ENCODE data around the gene EEF1AKMT3.

Gene EEF1AKMT3

DNA sequence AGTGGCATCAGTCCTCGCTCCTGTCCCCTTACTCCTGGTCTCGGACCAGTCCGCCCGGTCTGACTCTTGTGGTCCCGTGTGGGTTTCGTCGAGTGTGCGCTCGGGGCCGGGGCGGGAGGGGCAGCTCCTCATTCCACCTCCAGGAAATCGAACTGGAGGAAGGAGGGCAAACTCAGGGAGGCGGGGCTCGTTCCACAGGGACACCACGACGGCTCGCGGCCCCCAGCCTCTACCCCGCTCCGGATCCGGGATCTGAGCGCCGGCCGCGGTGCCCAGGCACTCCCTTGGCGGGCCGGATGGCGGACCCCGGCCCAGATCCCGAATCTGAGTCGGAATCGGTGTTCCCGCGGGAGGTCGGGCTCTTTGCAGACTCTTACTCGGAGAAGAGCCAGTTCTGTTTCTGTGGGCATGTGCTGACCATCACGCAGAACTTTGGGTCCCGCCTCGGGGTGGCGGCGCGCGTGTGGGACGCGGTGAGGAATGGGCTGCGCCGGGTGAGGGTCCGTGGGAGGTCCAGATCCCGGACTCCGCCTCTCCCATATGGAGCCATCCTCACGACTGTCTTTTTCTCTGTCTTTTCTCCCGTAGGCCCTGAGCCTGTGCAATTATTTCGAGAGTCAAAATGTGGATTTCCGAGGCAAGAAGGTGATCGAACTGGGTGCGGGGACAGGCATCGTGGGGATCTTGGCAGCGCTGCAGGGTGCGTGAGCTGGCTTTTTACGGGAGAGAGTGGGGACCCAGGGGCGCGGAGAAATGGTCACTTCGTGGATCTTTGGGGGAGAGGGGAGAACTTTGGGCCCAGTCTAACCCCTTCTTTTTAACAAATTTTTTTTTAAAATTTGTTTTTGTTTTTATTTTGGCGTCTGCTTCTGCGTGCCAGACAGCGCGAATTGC is at the start of gene EEF1AKMT3:
Gene EEF1AKMT3 (plus strand): TSS at position 186 of the 894 bp plus-strand sequence. CDS start 111 bp downstream, at position 297.
- no peak for DNase-seq

DNA sequence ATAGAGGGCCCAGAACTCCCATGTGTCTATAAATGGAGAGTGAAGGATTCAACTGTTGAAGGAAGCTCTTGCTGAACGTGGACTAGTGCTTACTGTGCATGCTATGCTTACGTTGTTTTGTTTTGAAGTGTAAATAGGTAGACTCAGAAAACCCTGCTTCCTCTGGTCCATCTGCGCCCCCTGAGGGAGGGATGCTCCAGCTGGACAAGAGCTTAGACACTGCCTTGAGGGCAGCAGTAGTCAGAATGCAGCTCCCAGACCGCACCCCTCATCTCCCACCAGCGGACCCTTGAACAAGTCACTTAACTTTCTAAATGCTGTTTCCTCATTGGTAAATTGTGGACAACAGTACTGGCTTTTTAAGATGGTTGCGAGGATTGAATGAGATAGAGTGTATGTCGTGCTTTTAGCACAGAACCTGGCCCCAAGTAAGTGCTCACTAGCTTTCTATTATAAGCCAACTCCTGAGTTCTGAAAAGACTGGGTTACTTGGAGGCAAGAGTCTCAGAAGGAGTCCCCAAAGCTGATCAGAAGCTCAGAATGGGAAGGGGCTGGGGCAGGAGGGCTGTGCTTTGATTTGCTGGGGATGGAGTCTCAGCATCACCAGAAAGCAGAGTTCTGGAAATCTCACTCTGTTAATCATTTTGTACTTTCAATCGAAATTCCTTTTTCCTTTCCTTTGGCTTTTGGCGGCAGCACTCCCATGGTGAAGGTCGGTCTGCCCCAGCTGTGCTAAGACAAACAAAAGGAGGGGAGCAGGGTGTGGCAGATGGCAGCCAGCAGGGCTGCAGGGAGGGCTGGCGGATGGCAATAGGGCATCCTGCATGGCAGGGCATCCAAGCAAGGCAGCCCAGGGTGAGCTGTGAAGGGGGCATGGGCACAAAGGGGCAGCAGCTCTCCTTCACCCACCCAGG is 49.4 kb upstream of the EEF1AKMT3 start:
- no peak for DNase-seq

DNA sequence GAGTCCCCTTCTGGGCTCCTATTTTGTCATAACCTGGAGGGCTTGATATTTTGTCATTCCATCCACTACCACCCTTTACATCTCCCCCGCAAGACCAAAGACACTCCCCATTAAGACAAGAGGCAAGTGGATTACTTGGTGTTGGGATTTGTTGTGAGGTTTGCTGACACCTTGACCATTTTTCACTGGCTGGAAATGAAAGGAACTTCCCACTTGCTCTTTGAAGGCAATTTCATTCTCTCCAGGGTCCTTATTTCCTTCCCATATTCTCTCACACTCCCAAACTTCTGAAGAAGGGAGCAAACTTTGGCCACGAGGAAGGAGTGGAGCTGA is 48.8 kb upstream of the EEF1AKMT3 start:
- DNase-seq = no peak

DNA sequence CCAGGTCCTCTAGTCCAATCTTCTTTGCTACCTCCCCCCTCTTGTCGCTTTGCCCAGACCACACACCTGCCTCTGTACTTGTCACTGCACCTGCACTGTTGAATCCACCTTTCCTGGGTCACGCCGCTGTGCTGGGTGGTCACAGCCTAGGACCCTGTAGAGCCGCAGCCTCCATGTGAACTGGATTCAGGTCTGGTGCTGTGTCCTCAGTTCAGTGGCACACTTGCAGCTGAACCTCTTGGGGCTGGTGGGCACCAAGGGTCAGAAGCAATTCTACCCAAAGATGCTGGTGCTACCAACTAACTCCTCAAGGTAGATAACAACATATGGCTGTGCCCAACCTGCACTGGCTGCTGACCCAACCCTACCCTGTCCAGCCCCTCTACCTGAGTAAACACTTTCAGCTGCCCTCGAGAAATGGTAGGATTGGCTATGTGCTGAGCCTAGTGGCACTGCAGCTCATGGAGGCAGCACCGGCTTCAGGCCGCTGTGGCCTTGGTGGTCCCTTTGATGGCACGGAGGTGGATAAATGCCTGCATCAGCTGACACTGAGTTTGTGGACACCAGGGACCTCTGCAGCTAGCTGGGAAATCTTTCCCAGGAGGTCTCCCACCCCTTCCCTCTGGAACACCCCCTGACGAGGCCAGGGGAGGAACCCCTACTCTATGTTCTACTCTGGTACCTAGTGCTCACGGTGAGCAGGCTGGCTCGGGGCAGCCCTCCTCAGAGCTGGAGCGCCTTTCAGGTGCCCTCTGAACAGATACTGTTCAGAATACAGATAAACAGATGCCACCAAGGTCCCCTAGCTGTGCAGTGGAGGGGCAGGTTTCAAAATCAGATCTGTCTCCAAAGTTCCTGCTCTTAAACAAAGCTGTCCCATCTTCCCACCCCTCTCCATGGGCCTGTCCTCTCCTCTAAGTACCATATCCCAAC is 48.1 kb upstream of the EEF1AKMT3 start:
- no peak for DNase-seq

DNA sequence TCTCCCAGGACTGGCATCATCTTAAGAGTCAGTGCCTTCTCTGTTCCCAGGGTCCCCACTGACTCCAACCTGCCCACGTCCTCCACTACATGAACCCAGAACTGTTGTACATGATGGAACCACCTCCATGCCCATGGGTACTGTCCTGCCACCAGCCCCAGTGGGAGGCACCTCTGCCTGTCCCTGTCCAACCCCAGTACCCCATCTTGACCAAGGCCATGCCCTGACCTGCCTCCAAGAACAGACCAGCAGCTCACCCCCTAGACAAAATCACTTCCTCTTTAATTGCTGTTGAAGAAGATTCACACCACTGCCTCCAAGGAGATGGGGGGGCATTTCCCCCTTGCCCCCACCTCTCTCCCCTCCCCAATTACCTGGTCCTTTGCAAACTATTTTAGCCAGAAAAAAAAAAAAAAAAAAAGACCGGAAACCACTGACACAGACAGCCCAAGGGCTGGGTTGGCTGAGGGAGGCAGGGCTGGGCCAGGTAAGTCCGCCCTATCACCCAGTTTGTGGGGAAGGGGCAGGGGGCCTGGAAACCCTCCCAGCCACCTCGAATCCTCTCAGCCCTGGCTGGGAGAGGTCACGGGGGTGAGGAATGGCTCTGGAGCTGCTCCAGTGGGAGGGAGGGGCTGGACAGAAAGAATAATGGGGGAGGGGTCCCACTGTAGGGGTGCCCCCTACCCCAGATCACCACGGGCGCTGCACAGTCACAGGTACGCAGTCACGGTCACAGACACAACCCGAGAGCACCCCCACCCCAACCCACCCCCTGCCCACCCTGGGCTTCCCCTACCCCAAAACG is 47.3 kb upstream of the EEF1AKMT3 start:
- no peak for DNase-seq

DNA sequence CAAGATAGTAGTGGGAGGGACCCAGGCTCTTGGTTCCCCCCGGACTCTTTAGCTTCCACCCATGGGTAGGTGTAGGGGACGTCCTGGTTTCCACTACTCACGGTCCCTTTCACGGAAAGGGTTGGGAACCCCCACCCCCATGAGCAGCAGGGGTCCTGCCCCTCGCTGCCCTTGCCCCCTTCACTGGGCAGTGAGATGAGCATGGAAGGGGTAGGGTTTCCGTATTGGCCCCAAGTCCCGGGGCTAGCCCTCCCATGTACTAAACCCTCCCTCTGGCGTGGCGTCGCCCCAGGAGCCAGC is 46.6 kb upstream of the EEF1AKMT3 start:
- no peak for DNase-seq

DNA sequence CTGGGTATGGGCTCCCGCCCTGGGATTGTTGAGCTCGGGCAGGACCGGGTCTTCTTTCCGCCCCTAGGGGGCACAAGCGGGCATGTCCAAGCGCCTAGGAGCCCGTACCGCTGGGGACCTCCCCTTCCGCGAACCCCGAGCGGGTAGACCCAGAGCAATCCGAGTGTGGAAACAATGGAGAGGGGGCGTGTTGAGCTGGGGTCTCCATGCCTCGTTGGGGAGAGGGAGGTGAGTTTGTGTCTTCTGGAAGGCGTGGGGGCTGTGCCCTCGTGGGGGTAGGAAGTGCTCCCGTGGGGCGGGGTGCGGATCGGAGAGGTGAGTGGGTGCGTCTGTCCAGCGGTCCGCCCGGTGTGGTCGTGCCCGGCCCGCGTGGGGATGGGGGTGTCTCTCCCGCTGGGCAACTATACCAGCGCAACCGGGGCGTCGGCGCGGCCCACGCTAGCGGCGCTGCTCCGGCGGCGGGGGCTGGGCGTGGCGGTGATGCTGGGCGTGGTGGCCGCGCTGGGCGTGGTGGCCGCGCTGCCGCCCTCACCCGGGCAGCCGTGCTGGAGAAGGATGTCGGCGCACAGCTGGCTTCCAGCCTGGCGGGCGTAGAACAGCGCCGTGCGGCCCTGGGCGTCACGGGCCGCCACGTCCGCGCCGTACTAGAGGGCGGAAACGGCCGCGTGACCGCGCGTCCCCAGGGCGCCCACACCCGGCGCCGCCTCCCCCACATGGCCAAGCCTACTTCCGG is 46.1 kb upstream of the EEF1AKMT3 start:
- peak; percentile 65 for DNase-seq

DNA sequence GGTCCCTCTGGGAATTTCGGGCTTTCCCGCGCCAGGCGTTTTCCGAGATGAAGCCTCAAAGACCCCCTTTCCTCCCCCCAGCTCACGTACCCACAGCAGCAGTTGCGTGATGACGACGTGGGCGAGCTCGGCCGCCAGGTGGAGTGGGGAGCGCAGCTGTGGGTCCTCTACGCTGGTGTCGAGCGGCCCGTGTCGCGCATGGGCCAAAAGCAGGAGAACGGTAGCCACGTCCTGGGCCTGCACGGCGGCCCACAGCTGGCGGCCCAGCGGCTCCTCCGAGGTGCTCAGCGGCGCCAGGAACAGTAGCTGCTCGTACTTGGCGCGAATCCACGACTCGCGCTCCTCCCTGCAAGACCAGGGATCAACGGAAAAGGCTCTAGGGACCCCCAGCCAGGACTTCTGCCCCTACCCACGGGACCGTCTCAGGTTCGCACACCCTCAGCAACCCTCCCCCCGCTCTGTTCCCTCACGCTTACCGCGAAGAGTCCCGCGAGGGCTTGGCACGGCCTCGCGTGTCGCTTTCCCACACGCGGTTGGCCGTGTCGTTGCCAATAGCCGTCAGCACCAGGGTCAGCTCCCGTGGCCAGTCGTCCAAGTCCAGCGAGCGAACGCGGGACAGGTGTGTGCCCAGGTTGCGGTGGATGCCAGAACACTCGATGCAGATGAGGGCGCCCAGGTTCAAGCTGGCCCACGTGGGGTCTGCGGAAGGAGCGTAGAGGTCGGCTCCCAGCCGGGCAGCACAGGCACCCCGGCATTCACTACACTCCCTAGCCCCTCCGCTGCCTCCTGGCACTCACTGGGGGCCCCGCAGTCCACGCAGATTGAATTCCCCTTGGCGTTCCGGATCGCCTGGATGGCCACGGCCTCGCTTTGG is 45.3 kb upstream of the EEF1AKMT3 start:
- DNase-seq = no peak

DNA sequence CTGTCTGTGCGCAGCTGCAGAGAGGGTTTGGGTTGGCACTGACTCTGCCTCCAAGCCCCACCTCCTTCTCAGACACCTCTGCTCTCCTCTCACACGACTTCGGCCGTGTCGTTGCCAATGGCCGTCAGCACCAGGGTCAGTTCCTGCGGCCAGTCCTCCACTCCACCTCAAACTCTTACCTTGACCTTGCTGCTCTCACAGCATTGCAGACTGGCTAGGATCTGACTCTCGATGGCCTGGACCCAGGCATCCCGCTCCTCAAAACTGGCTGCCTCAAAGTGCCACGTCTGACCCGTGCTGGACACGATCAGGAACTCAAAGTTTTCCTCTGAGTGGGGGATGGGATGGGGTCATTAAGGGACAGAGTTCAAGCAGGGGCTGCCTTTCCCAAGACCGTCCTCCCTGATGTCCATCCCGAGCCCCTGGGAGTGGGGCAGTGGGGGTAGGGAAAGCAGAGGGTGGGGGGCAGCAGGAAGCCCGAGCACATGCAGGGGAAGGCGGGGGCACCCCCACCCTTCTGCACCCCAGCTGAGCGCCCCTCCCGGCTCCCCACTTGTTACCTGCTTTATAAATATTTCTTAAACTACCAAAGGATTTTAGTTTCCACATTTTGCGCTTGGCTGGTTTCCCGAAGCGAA is 44.5 kb upstream of the EEF1AKMT3 start:
- no peak for DNase-seq

DNA sequence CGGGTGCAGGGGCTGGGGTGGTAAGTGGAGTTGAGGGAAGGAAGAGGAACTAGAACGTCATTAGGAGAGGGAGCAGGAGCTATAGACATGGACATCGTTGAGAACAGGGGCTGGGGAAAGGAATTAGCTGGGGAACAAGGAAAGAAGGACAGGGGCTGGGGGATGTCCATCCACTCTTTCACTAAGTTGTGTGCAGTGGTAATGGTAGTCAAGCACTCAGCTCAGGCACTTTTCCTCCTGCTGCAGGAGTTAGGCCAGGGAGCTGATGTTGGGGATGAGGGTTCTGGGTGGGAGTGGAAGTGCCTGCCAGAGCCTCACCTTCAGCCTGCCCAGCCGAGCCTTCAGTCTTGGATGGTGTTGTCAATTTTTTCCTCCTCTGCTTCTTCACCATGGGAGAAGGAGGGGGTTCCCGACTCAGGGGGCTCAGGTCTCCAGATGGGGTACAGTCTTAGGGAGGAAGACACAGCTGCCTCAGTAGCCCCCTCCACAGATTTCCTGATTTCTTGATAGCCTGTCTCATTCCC is 43.0 kb upstream of the EEF1AKMT3 start:
- DNase-seq = no peak

DNA sequence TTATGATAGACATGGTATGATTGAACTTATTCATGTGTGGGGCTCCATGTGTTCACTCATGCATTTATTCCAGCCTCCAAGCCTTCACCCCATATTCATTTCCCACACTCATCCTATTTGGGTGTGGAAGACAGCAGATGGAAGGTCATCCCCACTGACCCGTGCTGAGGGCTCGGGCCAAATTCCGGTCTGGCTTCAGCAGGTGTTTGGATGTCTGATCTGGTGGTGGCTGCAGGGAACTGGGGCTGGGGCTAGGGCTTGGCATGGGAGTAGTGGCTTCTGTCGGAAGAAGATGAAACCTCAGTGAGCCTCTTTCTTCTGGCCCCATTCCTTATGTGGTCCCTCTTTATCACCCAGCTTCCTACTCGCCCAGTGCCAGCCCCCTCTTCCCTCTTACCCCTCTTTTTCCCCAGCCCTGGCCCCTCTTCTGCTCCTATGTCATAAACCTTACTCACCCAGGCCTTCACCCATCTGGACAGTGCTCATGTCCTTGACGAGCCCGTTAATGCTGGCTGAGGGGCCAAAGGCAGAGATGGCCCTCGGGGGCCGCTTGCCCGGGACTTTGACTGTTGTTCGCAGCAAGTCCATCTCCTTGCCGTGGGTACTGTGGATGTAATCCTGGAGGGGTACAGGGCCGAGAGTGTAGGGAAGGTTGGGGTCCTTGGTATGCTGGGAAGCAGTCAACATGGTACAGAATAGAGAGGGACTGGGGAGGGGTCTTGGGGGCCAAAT is 41.9 kb upstream of the EEF1AKMT3 start:
- DNase-seq = no peak

DNA sequence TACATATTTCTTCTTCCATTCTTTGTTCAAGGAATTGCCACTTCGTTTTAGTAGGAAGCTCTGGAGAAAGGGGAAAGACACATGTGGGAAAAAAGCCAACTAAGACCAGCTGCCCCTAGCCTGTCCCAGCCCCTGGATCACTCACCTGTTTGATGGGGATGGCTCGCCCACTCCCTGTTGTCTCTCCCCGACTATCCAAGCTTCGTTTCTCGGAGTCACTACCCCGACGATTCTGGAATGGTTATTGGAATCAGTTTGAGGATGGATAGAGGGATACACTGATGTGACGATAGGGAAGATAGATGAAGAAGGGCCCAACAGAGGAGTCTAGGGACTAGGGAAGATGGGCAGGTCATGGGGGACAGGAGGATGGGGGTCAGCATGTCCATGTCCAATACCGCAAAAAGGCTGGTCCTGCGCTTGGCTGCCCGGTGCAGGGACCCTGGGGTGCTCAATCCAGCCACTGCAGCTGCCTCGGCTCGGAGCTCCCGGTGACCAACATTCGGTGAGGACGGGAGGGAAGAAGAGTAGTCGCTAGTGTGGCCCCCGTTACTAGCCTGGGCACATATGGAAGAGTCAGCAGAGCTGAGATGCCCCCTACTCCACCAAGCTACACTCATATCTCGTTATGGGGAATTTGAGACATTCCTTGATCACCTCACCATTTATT is 40.9 kb upstream of the EEF1AKMT3 start:
- no peak for DNase-seq

DNA sequence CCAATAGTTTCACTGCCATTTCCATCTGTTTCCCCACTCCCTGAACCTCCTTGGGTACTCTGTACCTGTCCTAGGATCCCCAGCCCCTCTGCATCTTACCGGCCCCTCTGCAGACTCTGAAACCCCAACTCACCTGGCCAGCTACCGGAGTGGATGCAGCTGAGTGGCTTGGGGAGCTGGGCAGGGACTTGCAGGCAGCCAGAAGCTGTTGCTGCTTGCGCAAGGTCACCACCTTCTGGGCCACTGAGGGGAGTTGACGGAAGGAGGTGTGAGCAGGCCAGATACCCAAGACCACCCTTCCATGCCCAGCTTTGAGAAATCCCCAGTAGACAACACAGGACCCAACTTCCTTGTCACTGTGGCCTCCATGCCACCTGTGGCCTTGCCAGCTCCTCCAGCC is 40.1 kb upstream of the EEF1AKMT3 start:
- DNase-seq = no peak

DNA sequence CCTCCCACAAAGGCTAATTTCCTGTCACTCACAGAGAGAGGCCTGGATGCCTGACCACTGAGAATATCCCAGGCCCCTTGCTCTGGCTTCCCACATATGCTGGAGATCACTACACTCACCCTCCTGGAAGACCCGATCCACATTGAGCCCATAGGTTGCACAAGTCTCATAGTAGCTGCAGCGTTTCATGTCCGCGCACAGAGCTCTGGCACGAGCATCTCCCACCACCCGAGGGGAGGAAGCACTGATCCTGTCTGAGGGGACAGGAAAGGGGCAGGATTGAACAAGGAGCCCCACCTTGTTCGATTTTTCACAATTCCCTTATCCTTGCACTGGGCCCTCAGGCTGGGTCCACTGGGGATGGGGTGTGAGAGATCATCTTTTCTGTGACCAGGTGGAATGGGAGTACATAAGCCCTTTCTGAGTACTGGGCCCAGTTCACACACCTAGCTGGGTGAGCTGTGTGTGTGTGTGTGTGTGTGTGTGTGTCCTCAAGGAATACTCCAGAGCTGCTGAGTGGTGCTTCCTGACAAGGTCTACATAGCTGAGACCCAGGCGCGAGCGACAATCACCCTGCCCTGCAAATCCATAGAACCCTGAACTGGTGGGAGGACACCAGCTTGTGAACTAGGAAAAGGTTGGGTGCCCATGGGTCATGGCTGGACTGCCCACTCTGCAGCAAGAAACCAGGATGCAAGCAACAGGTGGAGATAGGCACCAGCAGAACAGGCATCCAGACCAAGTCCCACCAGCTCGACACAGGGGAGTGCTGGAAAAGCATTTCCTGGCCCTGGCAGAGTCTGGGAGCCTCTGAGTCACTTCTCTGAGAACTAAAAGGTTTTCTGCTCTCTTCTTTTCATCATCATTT is 39.5 kb upstream of the EEF1AKMT3 start:
- DNase-seq = no peak

DNA sequence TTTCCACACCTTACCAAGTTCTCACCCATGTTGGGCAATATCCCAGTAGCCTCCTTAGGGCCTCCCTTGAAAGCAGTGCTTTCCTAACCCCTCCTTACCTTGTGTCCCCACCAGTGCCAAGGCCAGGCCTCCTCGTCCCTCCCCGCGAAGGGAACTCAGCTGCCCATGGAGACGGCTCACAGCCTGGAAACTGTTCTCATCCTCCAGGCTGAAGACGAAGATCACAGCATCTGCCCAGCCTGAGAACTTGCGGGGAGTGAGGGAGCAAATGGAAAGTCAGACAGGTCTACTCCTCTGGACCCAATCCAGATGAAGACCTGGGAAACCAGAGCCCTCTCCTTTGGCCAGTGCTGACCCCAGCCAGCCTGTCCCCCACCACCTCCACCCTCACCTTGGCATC is 38.5 kb upstream of the EEF1AKMT3 start:
- no peak for DNase-seq

DNA sequence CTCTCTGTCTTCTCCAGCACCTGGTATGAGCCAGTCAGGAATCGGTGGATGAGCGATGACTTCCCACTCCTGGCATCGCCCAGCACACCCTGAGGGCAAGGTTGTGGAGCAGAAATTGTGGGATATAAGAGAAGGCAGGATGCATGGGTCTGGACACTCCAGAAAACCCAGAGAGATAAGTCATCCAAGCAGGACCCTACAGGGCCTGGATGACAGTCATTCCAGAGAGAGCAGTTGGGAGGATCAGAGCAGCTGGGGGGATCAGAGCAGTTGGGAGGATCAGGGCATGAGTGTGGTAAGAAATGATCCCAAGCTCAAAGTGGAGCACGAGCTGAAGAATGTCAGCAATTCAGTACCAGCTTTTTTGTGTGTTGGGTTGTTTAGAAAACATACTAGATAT is 37.8 kb upstream of the EEF1AKMT3 start:
- no peak for DNase-seq

DNA sequence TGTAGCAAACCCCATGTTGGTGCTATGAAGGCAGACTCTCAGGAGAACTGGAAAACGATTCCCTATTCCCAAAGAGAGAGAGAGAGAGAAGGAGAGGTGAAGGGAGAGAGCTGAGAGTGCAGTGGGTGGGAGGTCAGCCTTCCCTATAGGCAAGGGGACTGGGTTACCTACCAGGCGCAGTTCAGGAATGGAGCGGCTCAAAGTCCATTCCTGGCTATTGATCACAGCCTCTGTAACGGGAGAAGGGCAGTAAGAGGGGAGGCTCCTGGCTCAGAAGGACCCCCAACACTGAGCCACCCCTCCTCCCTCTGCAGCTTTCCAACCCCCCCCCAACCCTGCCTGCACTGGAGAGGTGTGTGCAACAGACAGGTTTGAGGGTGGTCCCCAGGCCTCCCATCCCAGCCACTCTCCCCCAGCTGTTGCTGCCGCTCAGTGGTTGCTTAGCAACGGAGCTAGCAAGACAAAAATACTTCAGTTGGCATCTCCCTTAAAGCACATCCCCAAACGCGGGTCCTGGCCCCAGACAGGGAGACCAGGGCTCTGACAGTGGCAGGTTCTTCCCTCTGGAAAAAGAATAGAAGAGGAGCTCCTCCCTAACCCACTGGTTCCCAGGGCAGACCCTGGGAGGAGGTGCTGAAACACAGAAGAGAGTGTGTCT is 37.1 kb upstream of the EEF1AKMT3 start:
- DNase-seq = no peak
